ENCODE results near the gene TMEM14A. TPM values are rescaled to one million over a fixed set of nuclear protein-coding genes. Genes with fewer than 3 reads are reported as not detected.
A peak's percentile ranks its signal among the peaks of the same experiment; 100 is the strongest.

Gene TMEM14A
- total and polyA plus RNA-seq, 9 of the 15 experiments (the other 6 are each of a cell fraction or from before 2014, with no cell fraction given) = 3.5 to 43.3 (median 8.5) TPM

GRCh38 chr6:52635049-52635577 lies 35.8 kb upstream of the TMEM14A start:
- H3K4me1 ChIP-seq (replicated peaks in 1 of 2; ENCODE audit: control insufficient read depth in 2 of 2, insufficient read depth in 2 of 2, low read length in 2 of 2) = peaks cover 0 to 9% of the 10 kb centered on the region in 2 experiments; a peak in 3 of 5 replicates
- peak overlapping the region; percentile 6; the same call in 1 of the 2 replicates for H3K4me2 ChIP-seq (ENCODE audit: insufficient read depth, low read length)
- H3K9ac ChIP-seq (ENCODE audit: insufficient read depth in 1 of 2, low read depth in 2 of 2, low read length in 2 of 2) = no peak overlapping the region
- no peaks in the 10 kb centered on the region for H3K9me1 ChIP-seq (ENCODE audit: control insufficient read depth, insufficient read depth, low read length)
- no TSS peak for BruUV-seq (replicated peaks)
- H3K27me3 ChIP-seq (ENCODE audit: control insufficient read depth in 2 of 2, insufficient read depth in 2 of 2, low read length in 2 of 2) = no peaks in the 10 kb centered on the region
- H3K4me3 ChIP-seq = no peak overlapping the region
- CTCF ChIA-PET (ENCODE audit: low intra/inter-chr PET ratio) = no interaction called here
- no peak for DNase-seq (ENCODE audit: extremely low read depth in 1 of 4, low spot score in 3 of 4)
- no peaks in the 10 kb centered on the region for H3K36me3 ChIP-seq (ENCODE audit: control insufficient read depth, insufficient read depth, low read length)
- 1% methylated on average over 5 of the region's 5 CpGs for WGBS (ENCODE audit: insufficient coverage, low coverage, missing lambda C conversion rate)
- no peak for FAIRE-seq
- POLR2A ChIA-PET = interaction anchor here (0.6 to 1.3 kb wide), 6 partner anchors 8 to 263 kb away, joined by 3 to 6 read pairs (median 3); no protein-coding TSS in a partner anchor
- peak overlapping the region; percentile 57 for H2AFZ ChIP-seq (ENCODE audit: low read depth, low read length)
- peak; percentile 74 for ATAC-seq
- H4K20me1 ChIP-seq (replicated peaks; ENCODE audit: control insufficient read depth, insufficient read depth, low read length) = no peaks in the 10 kb centered on the region
- H3K9me3 ChIP-seq (replicated peaks; ENCODE audit: control insufficient read depth, insufficient read depth, low read depth, low read length) = no peaks in the 10 kb centered on the region
- H3K79me2 ChIP-seq (ENCODE audit: control insufficient read depth, insufficient read depth, low read length) = no peaks in the 10 kb centered on the region
- intact Hi-C loops (cut with micrococcal nuclease) = no loop called here
- in situ Hi-C loops (cut with MboI) = no loop called here
- no peak overlapping the region for H3K27ac ChIP-seq (ENCODE audit: extremely low read depth, low read depth, low read length)
- TF ChIP-seq NR2C2 (CRISPR knock-in tag; IDR thresholded peaks at IDR 0.05) (no peak), NR2C2 (tag; IDR thresholded peaks at IDR 0.05) (peak; percentile 29; the same call in 1 of the 2 replicates), TAF1 (IDR thresholded peaks at IDR 0.05; ENCODE audit: control insufficient read depth, extremely low read depth, insufficient read depth, low read length, severe bottlenecking) (no peak), RREB1 (CRISPR knock-in tag; IDR thresholded peaks at IDR 0.05) (no peak), SMARCC2 (IDR thresholded peaks at IDR 0.05; ENCODE audit: low read depth) (no peak), CEBPG (CRISPR knock-in tag; IDR thresholded peaks at IDR 0.05) (peak; percentile 44; the same call in 1 of the 2 replicates), CEBPG (tag; conservative IDR thresholded peaks at IDR 0.05 in 1 of 2, IDR thresholded peaks at IDR 0.05 in 1 of 2) (peak; percentile 78 to 90), ATF7 (IDR thresholded peaks at IDR 0.05) (0 out of 2 replicates have a peak, but pooled peaks have one; percentile 9), HES1 (IDR thresholded peaks at IDR 0.05; ENCODE audit: low read depth) (no peak), CHD4 (IDR thresholded peaks at IDR 0.05; ENCODE audit: insufficient read depth, insufficient replicate concordance, low read depth, low read length, poor library complexity, severe bottlenecking) (no peak), FOSL1 (tag; conservative IDR thresholded peaks at IDR 0.05) (peak; percentile 37; the same call in 1 of the 2 replicates), TRIM24 (IDR thresholded peaks at IDR 0.05) (peak; percentile 73 to 82; a peak in 3 of 4 replicates), EP300 (IDR thresholded peaks at IDR 0.05; ENCODE audit: low read length) (0 out of 2 replicates have a peak, but pooled peaks have one; percentile 11), ATF4 (CRISPR knock-in tag; IDR thresholded peaks at IDR 0.05) (peak; percentile 86), SMAD4 (CRISPR knock-in tag; conservative IDR thresholded peaks at IDR 0.05) (0 out of 2 replicates have a peak, but pooled peaks have one; percentile 45)

Data from K562 (cell line).